Kidney (tissue), 22 donors: Measurements from ENCODE around the gene DIABLO. TPM values are rescaled to one million over a fixed set of nuclear protein-coding genes. Genes with fewer than 3 reads are reported as not detected.
A peak's percentile ranks its signal among the peaks of the same experiment; 100 is the strongest.

Source experiments
- DNase-seq, 5 donors: peaks; one replicate each; pipeline ENCODE4 v3.0.0-alpha.2; 2013 to 2020
- FAIRE-seq: peaks from 2 replicates; lab custom pipeline; 2012; peaks lifted over from hg19 to GRCh38; lab: Jason Lieb, UNC
- H3K27ac ChIP-seq, 2 donors: one replicate each; pipeline ENCODE4 v1.7.0; 2013; ENCODE audit warnings: low read depth in 2 of 2, low read length in 2 of 2, inconsistent platforms in 1 of 2
- H3K27me3 ChIP-seq: one replicate; pipeline ENCODE4 v1.7.1; 2013; ENCODE audit warnings: low read length, inconsistent platforms; ENCODE audit not compliant: control insufficient read depth, insufficient read depth
- H3K36me3 ChIP-seq, 3 donors: one replicate each; pipeline versions ENCODE4 v1.7.0 to v1.7.1; 2013; ENCODE audit warnings: low read length in 3 of 3, control low read depth in 1 of 3, inconsistent platforms in 1 of 3; ENCODE audit not compliant: insufficient read depth in 3 of 3, control insufficient read depth in 2 of 3
- H3K4me1 ChIP-seq, 3 donors: one replicate each; pipeline versions ENCODE4 v1.7.0 to v1.7.1; 2013; ENCODE audit warnings: low read length in 3 of 3, inconsistent platforms in 1 of 3, low read depth in 1 of 3; ENCODE audit not compliant: control insufficient read depth in 2 of 3, insufficient read depth in 2 of 3
- H3K4me3 ChIP-seq, 3 donors: one replicate each; pipeline versions ENCODE4 v1.7.0 to v1.8.1; 2013; ENCODE audit warnings: low read length in 3 of 3, control low read depth in 1 of 3, inconsistent platforms in 1 of 3
- H3K9ac ChIP-seq, 3 donors: one replicate each; pipeline versions ENCODE4 v1.7.0 to v1.7.1; 2013; ENCODE audit warnings: low read length in 3 of 3, control low read depth in 1 of 3, inconsistent platforms in 1 of 3
- H3K9me3 ChIP-seq, 3 donors: one replicate each; pipeline versions ENCODE4 v1.7.0 to v1.7.1; 2013; ENCODE audit warnings: low read length in 3 of 3, control low read depth in 1 of 3, inconsistent platforms in 1 of 3; ENCODE audit not compliant: control insufficient read depth in 2 of 3, insufficient read depth in 1 of 3
- CTCF ChIP-seq: IDR thresholded peaks from 3 replicates; pipeline ENCODE4 v1.5.1; 2012; ENCODE audit warnings: mild to moderate bottlenecking, moderate library complexity, borderline replicate concordance; ENCODE audit not compliant: insufficient read depth; ENCODE audit errors: extremely low read depth
- intact Hi-C: fragments of 100-400 bp; cut with DNase I; formaldehyde crosslinking; loops from one replicate; pipeline ENCODE4 v1.11.1; 2022
- long read RNA-seq, 10 donors: library from polyadenylated mRNA in 1 of 10; unstranded in 1 of 10; transcript quantifications; one replicate each; pipeline ENCODE4 v2.0.0 and lab custom pipeline, GENCODE V29; 2021 to 2026
- polyA plus RNA-seq: library from polyadenylated mRNA; stranded (reverse); fragments of 350-450 nt; fragmentation: Illumina TruSeq; extraction: RNeasy Lipid Tissue Mini Kit (QIAGEN cat#74804); gene quantifications from one replicate; pipeline ENCODE4 v1.2.3, GENCODE V29; 2014; ENCODE audit warnings: low read depth, low replicate concordance; ENCODE audit not compliant: insufficient read depth
- total RNA-seq: library from RNA; stranded (reverse); fragmentation: NEBNext Ultra II Directional; extraction: Animal tissue kit (Norgen Biotek cat#: 25700); gene quantifications from one replicate; pipeline ENCODE4 v1.2.1, GENCODE V29; 2021
- donor health status: control.
- donor health status: control.
- donor health status: control.
- donor health status: control.
- donor health status: control.
- donor health status: DM: yes; HTN: yes; CAD: no.
- donor health status: Normal renal cell carcinoma (clear cell type).

The DIABLO gene
- 43.7 TPM for total RNA-seq
- 97.7 TPM for polyA plus RNA-seq
- long read RNA-seq, donor 1, transcript DIABLO-207 (6 exons, 1,471 nt): major isoform, 19 of 27 reads
- long read RNA-seq, donor 1, transcript DIABLO-203 (5 exons, 1,338 nt): minor isoform, 5 of 27 reads
- long read RNA-seq, donor 1, partial matches to known transcripts: 0 of 27 reads
- long read RNA-seq, donor 1, other reads (novel, unspliced or antisense): 0 of 27 reads
- long read RNA-seq, donor 2, transcript DIABLO-207 (6 exons, 1,471 nt): major isoform, 27 of 37 reads
- long read RNA-seq, donor 2, transcript DIABLO-202 (6 exons, 1,336 nt): minor isoform, 7 of 37 reads
- long read RNA-seq, donor 2, partial matches to known transcripts: 0 of 37 reads
- long read RNA-seq, donor 2, other reads (novel, unspliced or antisense): 0 of 37 reads
- long read RNA-seq, donor 3, transcript DIABLO-207 (6 exons, 1,471 nt): major isoform, 26 of 33 reads
- long read RNA-seq, donor 3, partial matches to known transcripts: 0 of 33 reads
- long read RNA-seq, donor 3, other reads (novel, unspliced or antisense): 0 of 33 reads
- long read RNA-seq, donor 4, transcript DIABLO-207 (6 exons, 1,471 nt): major isoform, 21 of 25 reads
- long read RNA-seq, donor 4, partial matches to known transcripts: 0 of 25 reads
- long read RNA-seq, donor 4, other reads (novel, unspliced or antisense): 0 of 25 reads
- long read RNA-seq, donor 5, partial matches to known transcripts: 0 of 2 reads
- long read RNA-seq, donor 5, other reads (novel, unspliced or antisense): 0 of 2 reads
- long read RNA-seq, donor 6, transcript DIABLO-207 (6 exons, 1,471 nt): major isoform, 46 of 52 reads
- long read RNA-seq, donor 6, partial matches to known transcripts: 0 of 52 reads
- long read RNA-seq, donor 6, other reads (novel, unspliced or antisense): 0 of 52 reads
- long read RNA-seq, donor 7, transcript DIABLO-207 (6 exons, 1,471 nt): major isoform, 22 of 39 reads
- long read RNA-seq, donor 7, partial matches to known transcripts: 0 of 39 reads
- long read RNA-seq, donor 7, other reads (novel, unspliced or antisense): 7 of 39 reads
- long read RNA-seq, donor 8, transcript DIABLO-207 (6 exons, 1,471 nt): major isoform, 21 of 29 reads
- long read RNA-seq, donor 8, transcript DIABLO-202 (6 exons, 1,336 nt): minor isoform, 5 of 29 reads
- long read RNA-seq, donor 8, partial matches to known transcripts: 0 of 29 reads
- long read RNA-seq, donor 8, other reads (novel, unspliced or antisense): 0 of 29 reads
- long read RNA-seq, donor 9, transcript DIABLO-207 (6 exons, 1,471 nt): major isoform, 13 of 19 reads
- long read RNA-seq, donor 9, partial matches to known transcripts: 0 of 19 reads
- long read RNA-seq, donor 9, other reads (novel, unspliced or antisense): 0 of 19 reads
- long read RNA-seq, donor 10, transcript DIABLO-207 (6 exons, 1,471 nt): major isoform, 12 of 18 reads
- long read RNA-seq, donor 10, partial matches to known transcripts: 0 of 18 reads
- long read RNA-seq, donor 10, other reads (novel, unspliced or antisense): 0 of 18 reads

GRCh38 chr12:122225683-122226365 is at the start of gene DIABLO:
DIABLO (minus strand) TSS chr12:122226052; CDS start chr12:122226014, 38 bp downstream.
- Histone ChIP-seq H3K36me3 (peaks cover 0 to 43% (median 8%) of the 10 kb centered on the region in 3 donors), H3K4me1 (peaks cover 0 to 15% (median 0%) of the 10 kb centered on the region in 3 donors), H3K27ac (peak within 1 kb of the TSS; percentile 92 to 93), H3K27me3 (no peaks in the 10 kb centered on the region), H3K9ac (peak within 1 kb of the TSS; percentile 10 to 93 (median 87)), H3K4me3 (peak within 1 kb of the TSS; percentile 61 to 92 (median 92)), H3K9me3 (no peaks in the 10 kb centered on the region)
- FAIRE-seq (peak; percentile 97), DNase-seq (peak; percentile 100)
- intact Hi-C loops: no loop called here
- no peak for TF ChIP-seq CTCF

- TF ChIP-seq CTCF: no peak
- Histone ChIP-seq H3K27me3 (no peaks in the 10 kb centered on the region), H3K36me3 (peaks cover 3 to 18% (median 11%) of the 10 kb centered on the region in 3 donors), H3K4me1 (no peaks in the 10 kb centered on the region), H3K9me3 (no peaks in the 10 kb centered on the region), H3K4me3 (no peak overlapping the region), H3K9ac (no peak overlapping the region), H3K27ac (no peak overlapping the region)
- no peak for FAIRE-seq
- intact Hi-C loops: no loop called here
- DNase-seq: no peak
Measured at GRCh38 chr12:122275459-122275858, 49.6 kb upstream of the DIABLO start.
